HCT116 (cell line): ENCODE results near the gene RASAL2.

Experiments
- ATF3 ChIP-seq: IDR thresholded peaks from 2 replicates; pipeline ENCODE4 v1.6.1; 2012
- CEBPB ChIP-seq: IDR thresholded peaks from 2 replicates; pipeline ENCODE4 v1.6.1; 2012; ENCODE audit warnings: low read depth
- CTCF ChIP-seq, 3 experiments: fragments of 200-600 bp in 1 of 3; sonication (generic) in 1 of 3; IDR thresholded peaks in 2 of 3; conservative IDR thresholded peaks in 1 of 3; 2 replicates each; pipeline ENCODE4 v1.5.1; 2012 to 2017; ENCODE audit warnings: low read depth in 2 of 3, low read length in 2 of 3, antibody characterized with exemption in 1 of 3, borderline replicate concordance in 1 of 3, control low read depth in 1 of 3, mild to moderate bottlenecking in 1 of 3, mixed read lengths in 1 of 3, mixed run types in 1 of 3, moderate library complexity in 1 of 3; ENCODE audit not compliant: insufficient read depth in 1 of 3
- EZH2 ChIP-seq: fragments of 200-600 bp; sonication (generic); IDR thresholded peaks from 2 replicates; pipeline ENCODE4 v1.6.1; 2017; ENCODE audit warnings: antibody characterized with exemption, mixed run types
- EZH2phosphoT487 ChIP-seq: fragments of 200-600 bp; IDR thresholded peaks from 2 replicates; pipeline ENCODE4 v1.6.1; 2018; ENCODE audit warnings: antibody characterized with exemption, borderline replicate concordance
- JUND ChIP-seq: IDR thresholded peaks from 2 replicates; pipeline ENCODE4 v1.6.1; 2012
- MAX ChIP-seq: IDR thresholded peaks from 2 replicates; pipeline ENCODE4 v1.6.1; 2012
- POLR2A ChIP-seq: IDR thresholded peaks from 2 replicates; pipeline ENCODE4 v1.7.0; 2011; ENCODE audit warnings: borderline replicate concordance; ENCODE audit not compliant: insufficient read depth, insufficient read length; ENCODE audit errors: extremely low read depth
- POLR2AphosphoS5 ChIP-seq: IDR thresholded peaks from 2 replicates; pipeline ENCODE4 v1.6.1; 2011; ENCODE audit warnings: mild to moderate bottlenecking, low read depth, low read length, moderate library complexity
- RAD21 ChIP-seq: IDR thresholded peaks from 2 replicates; pipeline ENCODE4 v1.6.1; 2012; ENCODE audit warnings: low read depth, mild to moderate bottlenecking
- REST ChIP-seq: IDR thresholded peaks from 2 replicates; pipeline ENCODE4 v1.6.1; 2012; ENCODE audit warnings: low read depth
- YY1 ChIP-seq: IDR thresholded peaks from 2 replicates; pipeline ENCODE4 v1.6.1; 2011; ENCODE audit warnings: low read length, low read depth, moderate library complexity, mild to moderate bottlenecking; ENCODE audit not compliant: insufficient replicate concordance; ENCODE audit errors: extremely low read depth
- ZBTB33 ChIP-seq: IDR thresholded peaks from 2 replicates; pipeline ENCODE4 v1.6.1; 2011; ENCODE audit warnings: mild to moderate bottlenecking, low read length, moderate library complexity; ENCODE audit not compliant: insufficient replicate concordance; ENCODE audit errors: extremely low read depth

- TF ChIP-seq CTCF (IDR thresholded peaks at IDR 0.05 in 2 of 3, conservative IDR thresholded peaks at IDR 0.05 in 1 of 3; ENCODE audit: borderline replicate concordance in 1 of 3, insufficient read depth in 1 of 3, low read depth in 2 of 3, low read length in 2 of 3) (no peak), EZH2phosphoT487 (no peak), REST (no peak), JUND (0 out of 2 replicates have a peak, but pooled peaks have one; percentile 46), CEBPB (no peak), POLR2AphosphoS5 (no peak), MAX (no peak; the same call in 1 of the 2 replicates), POLR2A (no peak), EZH2 (no peak), RAD21 (no peak), ZBTB33 (no peak), YY1 (no peak), ATF3 (no peak)
These were observed 305.3 kb downstream of the RASAL2 start for GRCh38 chr1:178399177-178399728.
